GM18526 (cell line): ENCODE measurements around the gene EXOC4.

Experiments
- POLR2A ChIP-seq: IDR thresholded peaks from 3 replicates; pipeline ENCODE4 v1.6.1; 2011; ENCODE audit not compliant: insufficient read length; ENCODE audit errors: extremely low read depth

Gene EXOC4

DNA sequence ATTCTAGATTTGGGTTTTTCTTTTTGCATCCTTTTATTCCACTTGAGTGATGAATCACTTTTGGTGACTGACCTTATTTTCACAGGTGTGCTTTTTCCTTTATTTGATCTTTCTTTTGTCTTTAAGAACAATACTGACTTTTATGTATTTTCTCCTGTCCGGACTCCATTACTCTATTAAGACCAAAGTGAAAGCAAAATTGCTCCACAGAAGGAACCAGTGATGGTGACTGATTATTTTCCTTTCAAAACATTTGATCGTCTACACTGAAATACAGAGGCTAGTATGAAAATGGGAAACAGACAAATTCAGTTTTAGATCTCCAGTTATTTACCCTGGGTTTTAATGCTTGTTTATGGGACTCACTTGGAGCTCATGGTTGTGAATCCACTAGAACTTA is 15.5 kb downstream of the EXOC4 start:
- no peak for TF ChIP-seq POLR2A

DNA sequence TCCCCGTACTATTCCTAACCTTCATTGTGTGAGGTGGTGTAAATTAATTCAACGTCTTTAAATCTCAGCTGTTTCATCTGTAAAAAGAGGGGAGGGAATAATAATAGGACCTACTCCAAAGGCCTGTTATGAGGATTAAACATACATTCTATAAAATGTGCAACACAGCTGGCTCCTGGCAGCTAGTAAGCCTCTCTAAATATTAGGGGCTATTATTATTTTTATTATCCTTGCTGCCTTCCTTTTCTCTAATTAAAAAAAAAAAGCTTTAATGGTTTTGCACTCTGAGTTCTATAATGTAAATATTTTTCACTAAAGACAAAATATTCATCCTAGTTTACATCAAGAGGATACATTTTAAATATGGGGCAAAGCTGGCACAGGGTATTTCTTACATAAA is 19.5 kb downstream of the EXOC4 start:
- TF ChIP-seq POLR2A, result no peak

DNA sequence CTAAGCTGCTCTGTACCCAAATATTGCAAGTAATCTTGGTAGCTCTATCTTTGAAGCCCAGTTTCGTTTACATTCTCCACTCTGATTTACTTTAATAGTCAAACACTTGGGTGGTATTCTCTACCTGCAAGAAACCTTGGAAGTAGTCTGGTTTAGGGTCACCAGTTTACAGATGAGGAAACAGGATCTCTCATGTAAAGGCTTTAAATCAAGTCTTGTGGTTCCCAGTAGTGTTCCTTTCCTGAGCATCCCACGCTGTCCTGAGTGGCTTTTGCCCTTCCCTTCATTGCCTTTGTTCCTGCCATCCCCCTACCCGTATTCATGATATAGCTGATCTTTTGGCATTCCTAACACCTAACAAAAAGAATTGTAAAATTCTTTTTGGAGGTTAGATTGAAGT is 20.3 kb downstream of the EXOC4 start:
- TF ChIP-seq POLR2A, result no peak

DNA sequence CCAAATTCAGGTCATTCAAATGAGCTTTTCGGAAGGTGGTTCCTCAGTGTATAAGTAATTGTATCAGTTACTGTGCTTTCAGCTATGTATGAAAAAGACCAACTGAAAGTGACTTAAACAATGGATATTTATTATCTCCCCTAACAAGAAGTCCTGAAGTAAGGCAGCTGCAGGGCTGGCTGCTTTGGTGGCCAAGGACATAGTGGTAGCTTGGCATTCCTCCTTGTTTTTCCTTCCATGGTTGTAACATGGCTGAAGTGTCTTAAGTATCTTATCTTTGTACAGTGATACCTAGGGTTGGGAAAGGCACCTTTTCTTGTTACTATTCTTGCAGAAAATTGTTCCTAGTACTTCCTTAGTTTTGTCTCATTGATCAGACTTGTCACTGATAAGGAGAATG is 21.4 kb downstream of the EXOC4 start:
- no peak for TF ChIP-seq POLR2A

DNA sequence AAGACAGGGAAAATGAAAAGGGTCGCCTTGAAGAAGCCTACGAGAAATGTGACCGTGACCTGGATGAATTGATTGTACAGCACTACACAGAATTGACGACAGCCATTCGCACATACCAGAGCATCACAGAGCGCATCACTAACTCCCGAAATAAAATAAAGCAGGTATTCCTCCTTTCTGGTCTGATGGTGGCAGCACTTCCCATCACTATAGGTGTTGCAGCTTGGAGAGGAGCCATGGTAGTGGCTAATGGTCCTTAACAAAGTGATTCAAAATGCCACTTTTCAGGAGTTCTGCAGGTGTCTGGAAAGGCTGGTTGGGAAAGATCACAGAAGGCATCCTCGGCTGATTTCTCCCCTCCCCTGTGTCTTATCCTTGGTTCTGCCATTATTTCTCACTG is 22.1 kb downstream of the EXOC4 start:
- no peak for TF ChIP-seq POLR2A

DNA sequence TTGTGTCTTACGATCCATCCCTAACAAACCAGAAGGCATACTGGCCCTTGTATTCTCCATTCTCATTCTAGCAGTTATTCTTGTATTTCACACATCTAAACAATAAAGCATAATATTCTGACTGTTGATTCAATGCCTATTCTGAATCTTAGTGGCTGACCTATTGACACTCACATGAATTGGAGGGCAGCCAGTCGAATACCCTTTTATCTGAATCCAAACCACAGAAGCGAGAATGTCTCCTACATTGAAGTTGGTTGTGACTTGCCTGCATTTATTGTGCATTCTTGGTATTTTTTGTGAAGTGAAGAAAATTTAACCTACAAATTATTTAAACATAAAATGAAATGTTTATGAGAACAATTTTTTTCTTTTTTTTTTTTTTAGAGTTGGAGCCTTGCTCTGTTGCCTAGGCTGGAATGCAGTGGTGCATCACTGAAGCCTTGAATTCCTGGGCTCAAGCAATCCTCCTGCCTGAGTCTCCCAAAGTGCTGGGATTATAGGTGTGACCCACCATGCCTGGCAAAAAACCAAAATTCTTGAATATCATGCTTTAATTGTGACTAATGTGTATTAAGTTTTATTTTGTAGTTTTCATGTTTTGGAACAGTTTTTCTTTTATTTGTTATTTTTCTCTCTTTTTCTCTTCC is 22.7 kb downstream of the EXOC4 start:
- no peak for TF ChIP-seq POLR2A

DNA sequence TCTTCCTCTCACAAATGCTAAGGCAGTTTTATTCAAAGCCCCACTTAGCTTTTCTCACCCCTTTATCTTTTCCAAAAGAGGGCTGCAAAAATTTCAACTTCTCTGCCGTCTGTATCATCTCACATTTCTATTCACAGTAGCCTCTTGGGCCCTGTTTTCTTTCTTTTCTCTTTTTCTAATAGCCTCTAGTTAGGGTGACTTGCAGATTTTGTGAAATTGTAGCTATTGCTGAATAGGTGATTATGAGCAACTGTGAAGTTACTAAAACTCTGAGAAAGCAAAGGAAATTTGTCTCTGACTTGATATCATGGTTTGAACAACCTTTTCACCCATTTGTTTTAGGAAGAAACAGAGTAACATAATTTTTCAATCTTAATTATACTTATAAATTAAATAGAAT is 29.2 kb downstream of the EXOC4 start:
- no peak for TF ChIP-seq POLR2A

DNA sequence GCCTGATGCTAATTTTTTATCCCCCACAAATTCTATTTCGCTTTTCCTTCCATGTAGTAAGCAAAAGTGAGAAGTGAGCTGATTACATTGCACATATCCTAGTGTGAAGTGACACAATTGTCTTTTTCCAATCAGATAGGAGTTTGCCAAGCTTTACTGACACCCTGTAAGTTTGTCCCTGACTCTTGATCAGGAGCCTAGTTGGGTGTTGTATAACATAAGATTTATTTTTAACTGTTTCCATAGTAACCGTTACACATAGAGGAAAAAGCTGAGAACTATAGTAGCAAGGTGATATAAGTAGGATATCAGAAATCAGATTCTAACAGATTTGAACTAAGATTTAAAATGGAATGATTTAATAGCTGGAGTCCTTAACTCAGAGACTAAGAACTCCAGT is 31.2 kb downstream of the EXOC4 start:
- no peak for TF ChIP-seq POLR2A

DNA sequence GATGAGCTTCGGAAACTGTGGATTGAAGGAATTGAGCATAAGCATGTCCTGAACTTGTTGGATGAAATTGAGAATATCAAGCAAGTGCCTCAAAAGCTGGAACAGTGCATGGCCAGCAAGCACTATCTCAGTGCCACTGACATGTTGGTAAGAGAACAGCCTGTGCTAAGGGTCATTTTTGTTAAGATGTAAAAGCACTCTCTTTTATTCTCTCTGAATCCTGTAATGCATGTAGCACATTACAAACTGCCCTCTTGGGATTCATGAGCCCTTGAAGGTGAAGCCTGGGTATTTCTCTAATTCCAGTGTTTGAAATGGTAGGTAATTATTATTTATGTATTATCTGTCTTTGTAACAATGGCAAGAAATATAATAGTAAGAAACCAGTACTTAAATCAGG is 36.1 kb downstream of the EXOC4 start:
- TF ChIP-seq POLR2A, result no peak

DNA sequence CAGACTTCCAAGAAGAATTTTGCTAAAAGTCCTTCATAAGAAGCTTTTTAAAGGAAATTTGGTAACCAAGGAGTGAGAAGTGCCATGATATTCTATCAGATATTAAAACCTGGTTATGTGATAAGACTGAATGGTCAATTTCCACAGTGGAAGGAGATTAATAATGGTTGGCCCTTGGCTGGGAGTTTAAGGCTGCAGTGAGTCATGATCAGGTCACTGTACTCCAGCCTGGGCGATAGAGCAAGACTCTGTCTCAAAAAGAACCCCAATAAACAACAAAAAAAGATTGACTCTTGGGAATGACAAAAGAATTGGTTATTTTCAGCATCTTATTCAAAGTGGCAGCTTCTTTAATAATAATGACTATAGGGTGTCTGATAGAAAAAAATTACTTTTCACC is 37.2 kb downstream of the EXOC4 start:
- TF ChIP-seq POLR2A, result no peak

DNA sequence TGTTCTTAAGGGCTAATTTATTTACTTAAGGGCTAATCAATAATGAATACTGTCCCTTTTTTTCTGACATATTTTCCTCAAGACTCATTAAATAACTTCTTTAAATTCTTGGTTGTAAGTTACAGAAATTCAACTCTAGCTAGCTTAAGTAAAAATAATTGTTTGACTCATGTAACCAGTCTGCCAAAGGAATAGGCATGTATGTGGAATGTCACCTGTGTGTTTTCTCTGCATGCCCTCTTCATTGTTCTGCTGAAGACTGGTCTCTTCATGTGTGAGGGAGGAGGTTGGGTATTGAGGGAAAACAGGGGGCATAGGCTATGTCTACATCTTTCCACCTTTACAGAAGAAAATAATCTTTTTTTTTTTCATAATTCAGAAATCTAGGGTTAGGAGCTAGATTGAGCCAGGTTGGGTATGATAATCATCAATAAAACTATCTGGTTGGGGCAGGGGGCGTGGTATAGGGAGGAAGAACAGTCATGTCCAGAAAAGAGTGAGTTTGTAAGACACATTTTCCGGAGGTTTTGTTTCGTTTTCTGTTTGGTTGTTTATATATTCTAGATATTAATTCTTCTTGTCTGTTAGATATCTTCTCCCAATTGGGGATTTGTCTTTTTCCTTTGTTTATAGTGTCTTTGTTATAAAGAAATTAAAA is 37.9 kb downstream of the EXOC4 start:
- TF ChIP-seq POLR2A, result no peak

DNA sequence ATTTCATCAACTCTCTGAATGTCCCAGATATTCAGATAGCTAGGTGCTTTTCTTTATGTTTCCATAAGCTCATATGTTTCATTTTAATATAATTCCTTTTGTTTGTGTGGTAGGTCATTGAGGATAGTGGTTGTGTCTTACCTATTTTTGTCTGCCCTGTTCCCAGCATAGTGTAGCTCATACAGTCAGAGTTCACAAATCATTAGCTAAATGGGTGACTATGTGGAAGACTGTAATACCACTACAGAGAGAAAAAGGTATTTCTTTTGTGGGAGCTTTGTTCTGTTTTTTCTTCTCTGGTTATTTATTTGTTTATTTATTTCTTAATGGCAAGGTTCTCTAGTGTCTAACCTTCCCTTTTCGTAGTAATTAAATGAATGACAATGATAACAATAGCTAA is 39.8 kb downstream of the EXOC4 start:
- no peak for TF ChIP-seq POLR2A

DNA sequence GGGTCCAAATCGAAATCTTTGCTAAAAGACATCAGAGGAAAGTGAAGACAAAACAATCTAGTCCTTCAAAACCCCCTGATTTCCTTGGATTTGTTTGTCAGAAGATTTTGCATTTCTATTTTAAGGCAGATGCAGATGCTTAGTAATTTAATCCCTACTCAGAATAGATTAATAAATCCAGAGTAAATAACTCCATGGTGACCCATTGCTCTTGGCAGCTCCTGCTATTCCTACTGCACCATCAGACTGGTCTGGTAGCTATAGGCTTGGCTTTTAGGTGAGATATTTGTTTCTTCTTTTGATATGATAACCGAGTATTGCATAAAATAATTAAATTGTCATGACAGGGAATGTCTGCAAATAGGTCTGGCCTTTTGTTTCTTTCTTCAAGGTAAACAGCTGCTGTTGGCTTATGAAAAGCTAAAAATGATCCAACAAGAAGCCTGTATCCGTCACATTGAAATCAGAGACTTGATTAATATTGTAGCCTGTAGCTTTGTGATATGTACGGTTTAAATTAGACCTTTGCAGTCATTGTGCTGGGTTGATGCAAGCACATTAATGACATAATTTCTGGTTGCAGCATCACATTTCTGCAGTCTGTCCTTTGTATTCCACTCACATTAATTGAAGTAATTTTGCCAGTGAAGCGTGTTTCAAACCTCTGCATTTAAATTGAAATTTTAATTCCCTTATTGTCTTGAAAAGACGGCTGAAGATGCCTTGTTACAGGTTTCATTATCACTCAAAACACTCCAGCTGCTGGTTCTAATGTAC is 40.7 kb downstream of the EXOC4 start:
- TF ChIP-seq POLR2A, result no peak

DNA sequence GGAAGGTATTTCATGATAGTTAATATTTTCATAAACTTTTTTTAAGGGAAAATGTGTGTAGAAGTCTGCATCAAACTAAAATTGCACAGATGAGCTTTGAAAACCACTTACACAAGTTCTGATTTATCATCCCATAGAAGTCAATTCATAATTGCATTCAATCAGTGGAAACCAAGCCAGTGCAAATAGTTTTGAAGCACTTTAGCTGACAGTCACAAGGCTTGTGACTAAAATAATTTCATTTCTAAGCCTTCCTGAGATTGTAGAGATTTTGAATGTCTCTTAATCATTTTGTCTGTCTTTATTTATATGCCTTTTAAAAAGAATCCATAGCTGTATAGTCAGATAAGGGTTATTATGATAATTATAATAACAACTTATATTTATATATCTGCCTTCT is 41.4 kb downstream of the EXOC4 start:
- no peak for TF ChIP-seq POLR2A

DNA sequence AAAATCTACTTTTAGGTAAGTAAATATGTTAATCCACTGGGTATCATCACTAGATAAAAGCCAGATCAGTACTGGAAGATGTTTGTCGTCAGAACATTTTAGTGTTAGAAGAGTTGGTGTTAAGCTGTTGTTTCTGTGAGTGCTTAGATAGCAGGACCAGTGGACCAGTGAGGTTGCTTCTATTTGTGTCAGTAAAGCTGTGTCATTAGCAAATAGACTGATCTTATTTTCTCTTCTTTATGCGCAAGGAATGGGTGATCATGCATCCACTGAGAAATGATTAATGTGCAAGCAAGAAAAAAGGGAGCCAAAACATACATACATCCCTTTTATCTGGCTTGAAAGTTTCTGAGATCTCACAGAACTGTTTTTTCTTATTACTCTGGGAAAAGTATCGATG is 42.6 kb downstream of the EXOC4 start:
- TF ChIP-seq POLR2A, result no peak

DNA sequence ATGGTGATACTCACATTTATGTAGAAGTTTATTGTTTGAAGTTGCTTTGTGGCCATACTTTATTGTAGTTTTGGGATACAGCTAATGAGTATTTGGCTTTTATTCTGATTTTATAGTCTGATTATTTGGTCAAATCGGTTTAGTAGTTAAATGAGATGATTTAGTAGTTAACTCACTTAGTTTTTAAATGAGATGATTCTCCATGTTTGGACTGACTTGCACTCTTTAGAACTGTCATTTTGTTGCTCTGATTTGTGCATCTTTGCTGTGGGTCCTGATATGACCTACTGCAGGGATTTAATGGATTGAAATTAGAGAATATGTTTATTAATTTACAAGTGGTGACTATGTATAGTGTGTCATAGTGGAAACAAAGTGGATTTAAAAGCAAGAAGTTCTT is 44.2 kb downstream of the EXOC4 start:
- no peak for TF ChIP-seq POLR2A
